GM10266 (cell line): Measurements from ENCODE around the gene DLEC1.

ENCODE experiments used
- DNase-seq: peaks from one replicate; pipeline ENCODE4 v3.0.0; 2012; ENCODE audit errors: extremely low spot score
- TF ChIP-seq, protein P1 (sequence below): IDR thresholded peaks from 2 replicates; pipeline ENCODE4 v1.5.1; 2012; ENCODE audit warnings: mild to moderate bottlenecking, low read depth; ENCODE audit not compliant: control insufficient read depth, insufficient read depth; ENCODE audit errors: missing control alignments

Gene DLEC1

DNA sequence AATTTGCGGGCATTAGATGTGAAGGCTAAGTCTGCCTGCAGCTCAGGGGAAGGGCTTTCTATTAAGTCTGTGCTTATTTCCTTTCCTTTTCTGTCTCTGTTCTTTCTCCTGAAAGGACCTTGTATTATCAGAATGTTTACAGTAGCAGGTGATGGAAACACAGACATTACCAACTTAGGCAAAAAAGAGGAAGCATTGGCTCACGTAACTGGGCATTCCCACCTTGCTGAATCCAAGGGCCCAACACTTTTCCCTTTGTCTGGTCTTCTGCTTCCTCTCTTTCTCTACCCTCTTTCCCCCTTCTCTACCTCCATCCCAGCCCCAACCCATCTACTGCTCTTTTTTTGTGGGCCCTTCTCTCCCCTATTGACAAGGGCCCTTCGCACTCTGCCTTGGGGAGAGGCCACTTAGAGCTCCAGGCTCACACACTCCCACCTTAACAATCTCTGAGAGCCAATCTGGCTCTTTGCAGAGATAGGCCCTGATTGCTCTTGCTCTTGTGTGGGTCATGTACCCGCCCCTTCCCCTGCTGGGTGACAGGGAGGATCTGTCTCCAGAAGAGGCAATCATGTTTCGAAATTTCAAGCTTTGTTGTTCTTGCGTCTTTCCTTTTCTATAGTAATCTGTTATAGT is 62.9 kb downstream of the DLEC1 start:
- TF ChIP-seq, protein P1, sequence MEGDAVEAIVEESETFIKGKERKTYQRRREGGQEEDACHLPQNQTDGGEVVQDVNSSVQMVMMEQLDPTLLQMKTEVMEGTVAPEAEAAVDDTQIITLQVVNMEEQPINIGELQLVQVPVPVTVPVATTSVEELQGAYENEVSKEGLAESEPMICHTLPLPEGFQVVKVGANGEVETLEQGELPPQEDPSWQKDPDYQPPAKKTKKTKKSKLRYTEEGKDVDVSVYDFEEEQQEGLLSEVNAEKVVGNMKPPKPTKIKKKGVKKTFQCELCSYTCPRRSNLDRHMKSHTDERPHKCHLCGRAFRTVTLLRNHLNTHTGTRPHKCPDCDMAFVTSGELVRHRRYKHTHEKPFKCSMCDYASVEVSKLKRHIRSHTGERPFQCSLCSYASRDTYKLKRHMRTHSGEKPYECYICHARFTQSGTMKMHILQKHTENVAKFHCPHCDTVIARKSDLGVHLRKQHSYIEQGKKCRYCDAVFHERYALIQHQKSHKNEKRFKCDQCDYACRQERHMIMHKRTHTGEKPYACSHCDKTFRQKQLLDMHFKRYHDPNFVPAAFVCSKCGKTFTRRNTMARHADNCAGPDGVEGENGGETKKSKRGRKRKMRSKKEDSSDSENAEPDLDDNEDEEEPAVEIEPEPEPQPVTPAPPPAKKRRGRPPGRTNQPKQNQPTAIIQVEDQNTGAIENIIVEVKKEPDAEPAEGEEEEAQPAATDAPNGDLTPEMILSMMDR: no peak
- no peak for DNase-seq

DNA sequence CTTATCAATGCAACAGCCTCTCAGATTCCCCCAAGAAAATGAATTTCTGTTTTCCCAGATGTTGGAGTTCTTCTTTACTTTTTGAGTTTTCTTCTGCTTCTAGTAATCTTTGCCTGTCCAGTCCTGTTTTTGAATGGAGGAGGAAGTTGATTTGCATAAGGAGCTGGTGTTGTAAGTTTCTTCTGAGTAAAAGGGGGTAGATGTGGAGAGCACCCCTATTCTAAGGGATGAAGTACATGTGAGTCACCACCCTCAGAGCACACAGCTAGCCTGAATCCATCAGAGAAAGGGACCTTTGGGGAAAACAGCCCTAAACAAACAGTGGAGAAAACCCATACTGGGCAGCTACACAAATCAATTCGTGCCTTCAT is 63.4 kb downstream of the DLEC1 start:
- TF ChIP-seq, protein P1: no peak
- DNase-seq: no peak

DNA sequence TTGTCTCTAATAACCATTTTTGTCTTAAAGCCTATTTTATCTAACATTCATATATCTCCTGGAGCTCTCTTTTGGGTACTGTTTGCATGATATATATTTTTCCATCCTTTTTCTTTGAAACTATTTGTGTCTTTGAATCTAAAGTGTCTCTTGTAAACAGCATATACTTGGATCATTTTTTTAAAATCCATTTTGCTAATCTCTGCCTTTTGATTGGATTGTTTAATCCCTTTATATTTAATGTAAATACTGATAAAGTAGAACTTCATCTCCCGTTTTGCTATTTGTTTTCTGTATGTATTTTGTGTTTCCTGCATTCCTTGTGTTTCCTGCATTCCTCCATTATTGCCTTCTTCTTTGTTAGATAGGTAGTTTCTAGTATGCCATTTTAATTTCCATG is 66.5 kb downstream of the DLEC1 start:
- TF ChIP-seq, protein P1: no peak
- DNase-seq: no peak

- TF ChIP-seq, protein P1: no peak
- no peak for DNase-seq
Observed at GRCh38 chr3:38107911-38108648, 69.1 kb downstream of the DLEC1 start.

DNA sequence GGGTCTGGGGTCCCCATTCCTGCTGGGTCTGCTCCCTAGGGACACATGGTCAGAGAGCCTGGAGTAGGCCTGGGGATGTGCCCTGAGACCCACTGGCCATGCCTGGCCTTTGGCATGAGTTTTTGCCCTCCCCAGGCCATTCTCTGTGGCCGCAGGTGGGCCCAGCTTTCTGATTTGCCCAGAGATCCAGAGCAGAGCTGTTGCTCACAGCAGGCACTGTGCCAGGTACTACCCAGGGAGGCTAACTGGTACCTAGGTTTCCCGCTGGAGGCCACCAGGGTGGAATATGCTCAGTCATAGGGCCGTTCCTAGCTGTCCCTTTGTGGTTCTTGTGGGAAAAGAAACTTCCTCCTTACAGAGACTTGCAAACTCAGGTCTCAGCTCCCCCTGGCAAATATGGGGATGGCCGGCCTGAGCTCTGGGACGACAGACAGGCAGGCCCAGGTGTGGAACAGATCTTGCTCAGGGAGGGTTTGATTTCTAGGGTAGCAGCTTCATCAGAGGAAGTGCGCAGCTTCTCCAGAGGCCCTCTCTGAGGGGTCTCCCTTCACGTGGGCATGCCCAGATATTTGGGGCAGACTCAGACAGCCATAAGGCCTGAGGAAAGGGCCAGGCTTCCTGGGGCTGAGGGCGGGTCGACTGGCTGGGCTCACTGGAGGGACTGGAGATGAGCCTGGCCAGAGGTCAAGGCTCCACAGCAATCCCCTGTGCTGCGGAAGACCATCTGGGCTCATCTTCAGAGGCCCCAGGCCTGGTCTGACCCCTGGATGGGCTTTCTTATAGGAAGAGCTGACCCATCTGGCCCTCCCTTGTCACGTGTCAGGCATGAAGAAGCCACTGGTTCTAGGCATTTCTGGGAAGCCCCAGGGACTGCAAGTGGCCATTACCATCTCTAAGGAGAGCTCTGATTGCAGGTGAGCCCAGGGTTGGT is 69.9 kb downstream of the DLEC1 start:
- TF ChIP-seq, protein P1: no peak
- DNase-seq: no peak

- TF ChIP-seq, protein P1: no peak
- no peak for DNase-seq
Observed at GRCh38 chr3:38109580-38110313, 70.7 kb downstream of the DLEC1 start.
